Medulla oblongata (tissue), 1 donor: ENCODE measurements around the gene HLCS.

Experiments
- DNase-seq: peaks from one replicate; pipeline ENCODE4 v3.0.0-alpha.2; 2015; ENCODE audit errors: extremely low spot score

Gene HLCS

DNA sequence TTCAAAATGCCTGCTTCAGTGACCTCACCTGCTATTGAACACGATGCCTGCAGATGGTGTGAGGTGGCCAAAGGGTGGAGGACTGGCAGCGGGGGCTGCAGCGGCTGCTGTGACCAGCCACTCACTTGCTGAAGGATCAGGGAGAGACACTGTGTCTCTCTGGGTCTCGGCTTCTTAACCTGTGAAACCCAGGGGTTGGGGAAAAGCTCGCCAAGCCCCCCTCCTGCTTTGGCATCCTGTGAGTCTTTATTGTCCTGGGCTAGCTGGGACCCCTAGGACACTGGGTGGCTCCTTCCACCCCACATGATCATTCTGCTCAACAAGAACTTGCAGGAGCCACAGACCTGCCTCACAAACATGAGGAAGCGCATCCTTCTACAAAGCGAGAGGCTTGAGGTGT, 154.7 kb downstream of the HLCS start:
- DNase-seq, result no peak

DNA sequence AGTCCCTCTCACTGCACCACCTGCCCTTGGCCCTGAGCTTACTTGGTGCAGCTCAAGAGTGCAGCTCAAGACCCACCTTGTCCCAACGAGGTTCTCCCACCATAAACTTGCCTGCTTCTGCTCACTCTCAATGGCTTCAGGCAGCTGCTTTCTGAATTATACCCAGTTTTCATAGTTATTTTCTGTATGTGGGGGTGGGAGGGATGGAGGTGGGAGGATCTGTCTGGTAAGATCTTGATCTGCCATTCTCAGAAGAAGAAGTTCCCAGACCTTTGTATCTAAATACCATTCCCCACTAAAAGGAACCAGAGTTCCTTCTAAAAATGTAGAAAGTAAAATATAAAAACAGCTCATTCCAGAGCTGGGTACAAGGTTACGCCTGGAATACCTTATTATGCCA, 156.0 kb downstream of the HLCS start:
- no peak for DNase-seq

DNA sequence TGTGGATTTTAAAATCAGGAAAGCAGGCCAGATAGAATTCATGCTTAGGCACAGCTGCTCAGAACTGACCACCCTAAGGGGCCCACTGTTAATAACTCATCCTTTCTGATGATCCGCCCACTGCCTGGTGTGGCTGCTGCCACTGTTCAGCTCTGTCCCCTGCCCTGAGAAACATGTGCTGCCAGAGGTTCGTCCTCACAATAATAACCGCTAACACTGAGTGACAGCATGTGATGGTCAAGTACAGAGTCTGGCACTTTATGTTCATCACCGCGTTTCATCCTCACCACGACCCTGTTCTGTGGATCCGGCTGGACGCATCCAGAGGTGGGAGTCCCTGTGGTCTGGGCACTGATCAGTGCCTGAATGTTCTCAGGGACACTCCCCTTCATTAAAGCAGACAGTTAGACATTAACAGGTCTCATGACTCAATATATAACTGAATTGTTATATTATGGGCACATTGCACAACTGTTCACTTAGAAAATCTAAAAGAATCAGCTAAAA, 159.0 kb downstream of the HLCS start:
- DNase-seq, result no peak

DNA sequence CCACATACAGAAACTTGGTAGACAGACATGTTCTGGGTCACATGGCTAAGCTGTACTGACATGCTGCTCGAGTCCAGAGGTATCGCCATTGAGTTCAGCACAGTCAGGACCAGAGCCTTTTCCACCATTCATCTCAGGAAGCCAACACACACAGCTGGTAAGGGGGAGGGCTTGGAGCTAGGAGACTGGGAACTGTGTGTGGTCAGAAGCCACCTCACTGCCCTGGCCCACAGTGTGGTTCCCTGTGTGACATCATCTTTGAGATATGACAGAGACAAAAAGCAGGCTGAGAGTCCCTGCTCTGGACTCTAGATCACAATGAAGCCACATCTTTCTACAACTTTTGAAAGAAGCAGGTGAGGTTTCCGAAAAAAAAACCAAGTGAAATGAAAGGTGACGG, 160.4 kb downstream of the HLCS start:
- DNase-seq, result no peak

DNA sequence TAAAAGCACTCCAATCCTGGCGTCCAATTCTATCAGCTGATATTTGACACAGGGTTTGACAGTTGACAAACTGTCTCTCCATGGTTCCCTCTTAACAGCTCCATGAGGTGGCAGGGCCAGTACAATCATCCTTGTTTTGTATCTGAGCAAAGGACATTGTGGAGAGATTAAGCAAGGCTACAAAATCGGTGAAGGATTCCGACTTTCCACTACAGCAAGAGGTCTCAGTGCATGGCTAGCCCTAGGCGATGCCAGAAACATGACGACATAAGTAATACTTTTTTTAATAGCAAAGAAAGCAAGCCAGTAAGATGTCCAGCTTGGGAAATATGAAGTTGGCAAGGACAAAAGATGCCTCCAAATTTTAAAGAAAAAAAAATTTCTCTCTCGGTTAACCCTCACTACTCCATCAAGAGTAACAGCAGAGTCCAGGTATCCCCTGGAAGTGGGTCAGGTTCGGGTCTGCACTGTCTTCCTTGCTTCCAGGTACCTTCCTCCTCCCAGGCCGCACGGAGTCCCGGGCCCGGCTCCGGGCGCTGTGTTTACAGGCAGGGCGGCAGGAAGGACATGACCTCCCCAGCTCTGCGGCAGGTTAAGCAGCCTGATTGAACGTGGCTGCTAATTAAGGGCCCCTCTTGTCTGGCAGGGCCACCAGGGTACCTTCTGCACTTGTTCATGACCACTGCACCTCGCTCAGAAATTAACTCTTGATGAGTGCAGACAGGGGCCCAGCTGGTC, 161.4 kb downstream of the HLCS start:
- no peak for DNase-seq

DNA sequence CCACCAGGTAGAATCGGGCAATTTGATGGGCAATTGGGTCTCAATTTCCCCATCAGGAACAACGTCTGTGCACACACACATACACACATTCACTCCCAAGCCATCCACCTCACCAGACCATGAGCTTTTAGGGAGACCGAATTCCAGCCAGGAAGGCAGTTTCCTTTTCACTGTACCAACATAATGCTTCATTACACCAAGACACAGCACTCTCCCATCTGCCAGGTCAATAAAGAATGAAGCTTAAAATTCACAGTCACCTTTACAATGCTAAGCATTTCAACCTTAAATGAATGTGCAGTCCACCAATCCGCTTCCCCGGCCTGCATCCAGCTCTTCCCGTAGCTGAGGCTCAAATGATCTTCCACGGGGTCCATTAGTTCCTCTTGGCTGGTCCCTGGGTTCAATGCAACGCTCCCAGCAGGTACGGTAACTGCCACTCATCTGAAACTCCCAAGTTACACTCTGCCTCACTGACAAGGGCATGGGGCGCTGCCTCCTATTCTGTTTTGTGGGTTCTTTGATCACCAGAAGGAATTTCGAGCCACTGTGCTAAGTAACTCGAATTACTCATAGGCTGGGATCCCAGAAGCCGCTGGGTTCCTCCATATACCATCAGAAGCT, 162.5 kb downstream of the HLCS start:
- DNase-seq, result no peak

DNA sequence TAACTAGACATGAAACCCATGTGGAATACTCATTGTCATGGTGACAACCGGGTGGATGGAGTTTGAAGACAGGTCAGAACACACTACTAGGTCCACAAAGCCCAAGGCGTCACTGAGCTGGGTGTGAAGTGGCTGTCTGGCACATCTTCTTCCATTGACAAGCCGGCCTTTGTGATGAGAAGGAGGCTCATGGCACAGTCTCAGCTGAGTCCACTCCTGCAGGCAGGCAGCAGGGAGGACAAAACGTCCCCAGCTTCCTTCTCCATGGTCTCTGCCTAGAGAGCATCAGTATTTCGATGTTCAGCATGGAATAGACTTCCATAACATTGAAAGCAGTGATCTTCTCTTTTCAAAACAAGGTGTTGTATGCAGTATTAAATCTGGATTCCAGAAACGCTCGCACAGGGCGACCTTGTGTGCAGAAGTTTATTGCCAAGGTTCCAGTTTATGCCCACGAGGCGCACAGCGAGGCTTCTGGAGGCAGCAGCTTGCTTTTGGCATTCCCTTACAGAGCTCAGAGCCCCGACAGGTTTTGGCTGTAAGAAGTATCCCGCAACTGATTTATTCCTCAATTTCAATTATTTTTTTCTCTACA, 163.3 kb downstream of the HLCS start:
- peak; percentile 85 for DNase-seq

DNA sequence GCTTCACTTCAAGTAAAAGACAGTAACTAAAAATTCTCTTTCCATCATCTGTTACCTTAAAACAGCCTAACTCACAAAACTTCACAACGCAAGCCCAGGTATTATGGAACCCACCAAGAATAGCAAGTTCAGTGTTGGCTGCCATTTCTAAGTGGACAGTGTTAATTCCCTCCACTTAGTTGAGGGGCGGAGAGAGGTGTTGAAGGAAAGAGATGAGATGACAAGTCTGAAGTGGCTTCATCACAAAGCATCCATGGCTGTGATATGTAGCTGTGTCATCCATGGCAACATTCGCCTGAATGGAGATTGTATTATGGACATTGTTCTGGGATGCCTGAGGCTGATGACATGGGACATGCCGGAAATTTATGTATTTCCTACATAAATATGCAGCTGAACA, 165.7 kb downstream of the HLCS start:
- DNase-seq, result no peak

DNA sequence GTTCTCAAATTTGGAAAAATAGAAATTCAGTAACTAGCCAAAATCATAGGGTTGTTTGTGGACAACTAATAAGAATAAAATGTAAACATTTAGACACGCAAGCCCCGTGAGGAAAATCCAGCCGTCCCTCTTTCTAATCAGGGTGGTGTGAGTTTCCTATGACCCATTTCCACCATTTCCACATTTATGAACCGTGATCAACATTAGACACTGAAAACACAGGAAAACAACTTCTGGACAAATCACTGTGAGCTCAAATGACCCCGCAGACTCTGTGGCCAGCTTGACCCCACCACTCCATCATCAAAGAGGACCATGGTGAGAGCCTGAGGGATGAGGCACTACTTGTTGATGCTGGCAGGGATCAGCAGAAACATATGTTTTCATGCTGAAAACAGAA, 166.6 kb downstream of the HLCS start:
- no peak for DNase-seq

DNA sequence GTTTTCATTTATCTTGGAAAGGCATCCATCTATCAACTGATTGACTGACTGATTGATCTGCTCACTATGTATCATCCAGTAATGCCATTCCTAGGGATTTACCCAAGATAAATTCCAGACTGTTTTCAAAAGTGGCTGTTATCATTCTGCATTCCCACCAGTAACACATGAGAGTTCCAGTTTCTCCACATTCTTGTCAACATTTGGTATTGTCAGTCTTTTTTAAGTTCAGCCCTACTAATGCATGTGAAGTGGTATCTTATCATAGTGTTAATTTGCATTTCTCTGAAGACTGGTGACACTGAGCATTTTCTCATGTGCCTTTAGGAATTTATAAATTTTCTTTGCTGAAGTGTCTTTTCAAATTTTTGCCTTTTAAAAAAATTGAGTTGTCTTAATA, 168.0 kb downstream of the HLCS start:
- no peak for DNase-seq

DNA sequence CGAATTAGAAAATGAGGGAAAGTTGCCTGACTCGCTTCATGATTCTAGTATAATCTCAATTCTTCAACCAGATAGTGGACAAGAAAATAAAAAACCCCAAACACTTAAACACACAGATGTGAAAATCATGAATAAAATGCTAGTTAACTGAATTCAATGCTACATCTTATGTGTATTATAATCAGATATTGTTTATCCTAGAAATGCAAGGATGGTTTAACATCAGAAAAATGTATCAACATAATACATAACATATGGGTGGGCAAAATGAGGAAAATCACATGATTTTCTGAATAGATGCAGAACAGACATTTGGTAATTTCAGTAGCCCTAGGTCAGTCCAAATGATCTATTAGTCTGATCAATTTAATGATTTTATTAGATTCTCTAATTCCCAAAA, 170.4 kb downstream of the HLCS start:
- DNase-seq, result no peak

DNA sequence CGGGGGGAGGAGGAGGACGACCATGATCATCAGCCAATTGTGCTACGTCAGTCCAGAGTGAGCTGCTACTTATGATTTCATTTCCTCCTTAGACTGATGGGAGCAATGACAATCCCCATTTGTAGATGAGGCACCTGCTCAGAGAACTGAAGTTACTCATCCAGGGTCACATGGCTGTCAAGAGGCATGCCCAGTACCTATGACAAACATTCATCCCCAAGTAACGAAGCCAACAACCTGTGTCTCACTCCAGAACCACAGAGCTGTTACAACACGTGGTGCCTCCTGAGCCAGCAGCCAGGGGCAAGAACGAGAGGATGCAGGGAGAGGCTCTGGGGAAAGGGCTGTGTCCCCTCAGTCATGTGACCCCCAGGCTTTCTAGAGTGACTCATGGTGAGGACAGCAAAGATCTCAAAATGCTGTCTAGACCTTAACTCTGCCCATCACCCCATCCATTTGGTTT, 173.9 kb downstream of the HLCS start:
- no peak for DNase-seq

DNA sequence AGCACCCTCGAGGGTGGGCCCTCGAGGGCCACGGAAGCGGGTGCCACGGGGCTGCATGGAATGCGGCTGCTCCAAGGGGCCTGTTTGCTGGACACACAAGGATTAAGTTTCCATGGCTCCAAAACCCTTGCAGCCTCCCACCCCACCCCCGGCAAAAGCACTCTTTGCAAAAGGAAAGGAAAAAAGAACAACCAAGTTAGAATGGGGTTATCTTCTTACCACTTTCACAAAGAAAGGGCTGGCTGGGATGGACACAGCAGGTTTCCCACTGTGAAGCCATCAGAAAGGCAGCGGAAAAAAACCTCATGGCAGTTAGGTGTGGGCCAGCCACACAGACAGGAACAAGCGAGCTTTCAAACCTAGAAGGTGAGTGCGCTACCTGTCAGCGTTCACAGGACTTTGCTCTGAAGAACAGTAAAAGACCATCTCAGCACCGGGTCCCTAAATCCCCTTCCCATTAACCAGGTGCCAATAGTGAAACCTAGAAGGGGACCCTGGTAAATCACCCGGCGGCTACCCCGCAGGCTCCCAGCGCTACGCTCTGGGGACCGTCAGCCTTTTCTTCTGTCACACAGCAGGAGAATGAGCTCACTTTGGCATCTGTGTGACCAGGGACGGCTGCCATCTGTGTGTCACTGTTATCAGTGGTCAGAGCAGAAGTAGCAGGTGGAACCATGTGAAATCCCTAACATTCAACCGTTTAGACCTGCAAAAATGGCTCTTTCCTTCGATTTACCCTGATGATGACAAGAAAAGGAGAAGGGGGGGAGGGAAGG, 174.6 kb downstream of the HLCS start:
- peak; percentile 35 for DNase-seq

DNA sequence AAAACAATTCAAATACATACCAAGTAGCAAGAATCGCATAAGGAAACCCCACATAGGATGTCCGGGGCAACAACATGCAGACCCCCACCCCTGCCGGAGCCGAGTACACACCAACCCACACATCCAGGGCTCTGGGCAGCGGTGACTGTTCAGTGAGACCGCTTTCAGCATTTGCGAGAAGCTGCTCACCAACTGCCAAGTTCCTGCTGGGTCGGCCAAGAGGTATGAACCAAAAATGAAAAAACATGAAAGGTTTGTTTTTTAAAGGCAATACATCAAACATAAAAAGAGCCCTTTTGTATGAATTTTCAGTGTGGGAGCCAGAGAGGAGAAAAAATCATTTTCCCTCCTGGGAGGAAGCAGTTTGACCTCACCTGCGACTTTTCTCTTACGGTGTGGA, 175.3 kb downstream of the HLCS start:
- no peak for DNase-seq

DNA sequence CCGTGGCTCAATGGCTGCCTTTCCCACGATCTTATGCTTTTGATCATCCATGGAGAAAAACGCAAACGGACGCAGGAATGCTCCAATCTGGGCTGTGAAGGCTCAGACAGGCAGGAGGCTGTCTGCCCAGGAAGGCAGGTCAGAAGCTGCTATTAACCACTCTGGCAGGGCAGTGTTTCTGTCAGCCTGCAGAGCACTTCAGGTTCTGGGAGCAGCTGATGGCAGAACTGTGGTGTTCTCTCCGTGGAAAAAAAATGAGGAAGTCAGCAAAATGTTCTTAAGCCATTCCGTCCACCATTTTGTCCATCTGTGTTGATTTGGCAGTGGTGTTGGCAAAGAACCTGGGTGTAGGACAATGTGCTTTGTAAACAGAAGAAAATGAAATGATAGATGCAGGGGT, 175.9 kb downstream of the HLCS start:
- DNase-seq, result peak; percentile 38

DNA sequence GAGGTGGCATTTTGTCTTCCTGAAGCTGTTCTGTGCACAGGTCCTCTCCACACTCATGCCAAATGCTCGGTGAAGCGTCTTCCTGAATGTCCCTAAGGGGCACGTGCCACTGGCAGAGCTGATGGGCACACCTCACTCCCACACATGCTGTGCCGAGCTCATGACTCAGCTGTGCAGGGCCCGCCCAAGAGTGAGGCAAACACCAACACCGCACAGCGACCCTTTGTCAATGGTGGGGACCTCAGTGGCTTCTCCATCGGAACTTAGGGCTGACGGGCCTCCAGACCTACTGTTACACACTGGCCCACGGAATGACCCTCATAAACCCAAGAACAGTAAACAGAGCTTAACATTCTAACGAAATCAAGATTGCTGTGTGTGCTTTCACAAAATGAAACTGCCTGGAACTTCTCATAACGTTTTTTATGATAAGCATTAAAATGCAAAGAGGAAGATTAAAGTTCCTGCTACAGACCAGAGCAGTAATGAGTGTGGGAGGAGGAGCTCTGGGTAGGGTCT, 178.3 kb downstream of the HLCS start:
- DNase-seq, result no peak

DNA sequence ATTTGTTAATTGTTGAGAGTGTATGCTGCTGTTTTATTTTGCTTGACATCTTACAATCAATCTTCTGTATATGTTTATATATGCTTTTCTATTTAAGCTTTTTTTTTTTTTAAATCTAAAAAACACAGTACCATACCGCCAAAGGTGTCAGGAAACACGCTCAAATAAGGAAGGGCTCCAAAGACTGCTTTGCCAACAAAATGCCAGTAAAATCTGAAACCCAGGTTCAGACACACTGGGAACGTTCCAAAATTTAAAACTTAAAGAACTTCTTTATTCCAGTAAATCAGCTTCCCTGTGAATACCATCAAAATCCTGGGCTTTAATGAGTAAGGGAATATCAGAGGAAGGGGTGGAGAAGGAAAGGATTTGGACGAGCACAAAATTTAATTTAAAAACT, 180.3 kb downstream of the HLCS start:
- DNase-seq, result no peak

DNA sequence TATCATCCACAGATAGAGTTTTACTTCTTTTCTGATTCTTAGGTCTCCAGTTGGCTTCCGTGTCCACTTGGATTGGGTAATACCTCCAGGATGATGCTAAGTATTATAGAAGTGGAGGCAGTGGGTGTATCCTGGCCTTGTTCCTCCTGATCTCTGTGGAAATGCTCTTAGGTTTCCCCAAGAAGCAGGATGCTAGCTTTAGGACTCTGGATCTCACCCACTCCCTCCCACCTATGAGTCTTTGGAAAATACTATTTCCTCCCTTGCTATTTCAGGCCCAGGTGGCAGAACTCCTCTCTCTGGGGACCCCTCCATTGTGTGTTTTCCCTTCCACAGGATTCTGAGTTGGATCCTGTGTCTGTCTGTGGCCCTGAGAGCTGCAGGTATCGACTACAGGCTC, 180.9 kb downstream of the HLCS start:
- no peak for DNase-seq

DNA sequence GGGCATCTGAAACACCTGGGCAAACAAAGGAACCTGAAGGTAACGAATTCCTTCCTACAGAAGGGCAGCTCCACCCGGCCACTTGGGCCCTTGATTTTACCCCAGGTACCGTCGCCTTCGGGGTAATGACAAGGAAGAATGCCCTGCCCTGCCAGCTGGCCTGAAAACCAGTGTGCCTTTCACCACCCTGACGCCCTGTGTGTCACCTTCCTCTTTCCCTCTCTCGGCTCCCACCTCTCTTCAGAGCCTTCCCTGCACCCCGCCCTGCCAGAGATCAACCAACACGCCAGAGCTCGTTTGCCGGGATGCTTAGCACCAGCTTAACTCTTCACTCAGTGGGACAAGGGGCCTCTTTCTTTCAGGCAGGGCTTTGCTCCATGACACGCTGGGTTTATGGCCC, 181.5 kb downstream of the HLCS start:
- no peak for DNase-seq

DNA sequence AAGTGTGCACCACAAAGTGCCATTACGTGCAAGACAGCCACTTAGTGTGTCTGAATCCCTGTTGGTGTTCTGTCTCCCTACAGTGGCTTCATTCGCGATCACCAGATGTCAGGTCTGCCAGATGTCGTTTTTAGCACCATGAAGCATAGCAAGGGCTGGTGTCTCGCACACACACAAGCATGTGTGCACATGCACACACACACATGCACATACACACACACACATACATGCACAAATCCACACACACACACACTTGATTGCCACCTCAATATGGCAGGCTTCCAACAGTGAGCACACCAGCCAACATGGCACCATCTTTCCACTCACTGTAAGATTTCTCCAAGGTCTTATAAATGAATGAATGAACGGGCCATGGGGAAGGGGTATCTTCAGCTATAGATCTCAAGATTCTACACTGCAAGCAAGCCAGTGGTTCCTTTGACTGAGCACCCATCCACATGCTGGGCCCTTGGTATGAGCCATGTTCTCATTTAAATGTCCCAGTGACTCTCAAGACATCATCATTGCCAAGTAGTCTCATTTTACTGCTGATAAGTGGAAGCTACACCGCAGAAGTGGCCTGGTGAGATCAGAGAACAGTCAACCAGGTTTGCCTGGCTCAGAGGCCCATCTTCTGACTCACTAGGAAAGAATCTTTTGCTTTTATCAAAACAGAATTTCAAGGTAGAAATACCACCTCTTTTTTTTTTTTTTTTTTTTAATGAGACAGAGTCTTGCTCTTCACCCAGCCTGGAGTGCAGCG, 182.7 kb downstream of the HLCS start:
- DNase-seq, result no peak

DNA sequence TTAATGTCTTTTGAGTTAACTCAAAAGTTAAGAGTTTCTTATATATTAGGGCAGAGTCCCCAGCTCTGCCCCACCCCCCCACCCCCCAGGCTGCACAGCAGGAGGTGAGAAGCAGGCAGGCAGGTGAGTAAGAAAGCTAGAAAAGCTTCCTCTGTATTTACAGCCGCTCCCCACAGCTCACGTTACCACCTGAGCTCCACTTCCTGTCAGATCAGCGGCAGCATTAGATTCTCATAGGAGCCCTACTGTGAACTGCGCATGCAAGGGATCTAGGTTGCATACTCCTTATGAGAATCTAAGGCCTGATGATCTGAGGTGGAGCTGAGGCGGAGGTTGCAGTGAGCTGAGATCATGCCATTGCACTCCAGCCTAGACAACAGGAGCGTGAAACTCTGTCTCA, 185.6 kb downstream of the HLCS start:
- DNase-seq, result no peak
